Activated naive CD8-positive, alpha-beta T cell treated with anti-CD3 and anti-CD28 coated beads for 36 hours (primary cell): Measurements from ENCODE around the gene SLC17A7. TPM values are rescaled to one million over a fixed set of nuclear protein-coding genes. Genes with fewer than 3 reads are reported as not detected.

Experiments used
- total RNA-seq, 2 experiments: library from RNA; stranded (reverse); gene quantifications; one replicate each; pipeline ENCODE4 v1.2.3, GENCODE V29; 2021

SLC17A7 gene
- total RNA-seq, 2 experiments from 2014 or later: not detected

Other genes with a start within 250 kb of the SLC17A7 start
- gene SLC6A16, start 116.3 kb downstream of the SLC17A7 start, total RNA-seq: 1 to 10 TPM in 1 of 2 experiments, under 1 TPM in 1; 0.86 to 1.4 TPM
- gene CD37, start 106.1 kb downstream of the SLC17A7 start, total RNA-seq: 100 to 1,000 TPM; 110 to 114 TPM
- gene TEAD2, start 79.1 kb downstream of the SLC17A7 start, total RNA-seq: not detected
- not detected for gene DKKL1, start 77.7 kb downstream of the SLC17A7 start, total RNA-seq
- gene KASH5, start 53.3 kb downstream of the SLC17A7 start, total RNA-seq: 1 to 10 TPM in 1 of 2 experiments, under 1 TPM in 1; 0.45 to 1.1 TPM
- gene PTH2, start 18.1 kb downstream of the SLC17A7 start, total RNA-seq: not detected
- gene GFY, start 16.1 kb downstream of the SLC17A7 start, total RNA-seq: not detected
- 100 to 1,000 TPM; 140 to 141 TPM for gene PIH1D1, start 10.3 kb upstream of the SLC17A7 start, total RNA-seq
- 10 to 100 TPM; 34.4 to 42.0 TPM for gene ALDH16A1, start 11.7 kb upstream of the SLC17A7 start, total RNA-seq
- gene FLT3LG, start 32.7 kb upstream of the SLC17A7 start, total RNA-seq: 10 to 100 TPM; 61.0 to 63.5 TPM
- 1,000 to 10,000 TPM; 3,663 to 3,691 TPM for gene RPL13A, start 46.1 kb upstream of the SLC17A7 start, total RNA-seq
- gene RPS11, start 54.9 kb upstream of the SLC17A7 start, total RNA-seq: 1,000 to 10,000 TPM; 2,825 to 2,867 TPM
- gene FCGRT, start 71.1 kb upstream of the SLC17A7 start, total RNA-seq: 10 to 100 TPM; 11.5 to 12.2 TPM
- 1 to 10 TPM; 3.6 to 4.3 TPM for gene RCN3, start 86.5 kb upstream of the SLC17A7 start, total RNA-seq
- 10 to 100 TPM; 61.4 to 69.5 TPM for gene NOSIP, start 139.0 kb upstream of the SLC17A7 start, total RNA-seq
- gene PRRG2, start 139.8 kb upstream of the SLC17A7 start, total RNA-seq: 1 to 10 TPM; 1.5 to 1.6 TPM
- gene PRR12, start 149.7 kb upstream of the SLC17A7 start, total RNA-seq: 10 to 100 TPM; 16.0 to 17.8 TPM
- gene RRAS, start 198.6 kb upstream of the SLC17A7 start, total RNA-seq: 1 to 10 TPM; 4.4 to 5.0 TPM
- gene SCAF1, start 200.7 kb upstream of the SLC17A7 start, total RNA-seq: 10 to 100 TPM; 58.9 to 62.2 TPM
- gene IRF3, start 224.3 kb upstream of the SLC17A7 start, total RNA-seq: 100 to 1,000 TPM in 1 of 2 experiments, 10 to 100 TPM in 1; 94.5 to 105 TPM
- 10 to 100 TPM; 74.1 to 81.9 TPM for gene BCL2L12, start 224.4 kb upstream of the SLC17A7 start, total RNA-seq
- 100 to 1,000 TPM; 538 to 547 TPM for gene PRMT1, start 235.7 kb upstream of the SLC17A7 start, total RNA-seq
- 10 to 100 TPM in 1 of 2 experiments, 1 to 10 TPM in 1; 9.5 to 12.0 TPM for gene ADM5, start 248.1 kb upstream of the SLC17A7 start, total RNA-seq
- gene CPT1C, start 249.6 kb upstream of the SLC17A7 start, total RNA-seq: 1 to 10 TPM in 1 of 2 experiments, under 1 TPM in 1; 0.89 to 1.1 TPM